Measurements from ENCODE around the gene SRRM4. TPM values are rescaled to one million over a fixed set of nuclear protein-coding genes. Genes with fewer than 3 reads are reported as not detected.

The SRRM4 gene
- polyA plus RNA-seq, 1 donor from 2014 or later: 9.9 TPM

DNA sequence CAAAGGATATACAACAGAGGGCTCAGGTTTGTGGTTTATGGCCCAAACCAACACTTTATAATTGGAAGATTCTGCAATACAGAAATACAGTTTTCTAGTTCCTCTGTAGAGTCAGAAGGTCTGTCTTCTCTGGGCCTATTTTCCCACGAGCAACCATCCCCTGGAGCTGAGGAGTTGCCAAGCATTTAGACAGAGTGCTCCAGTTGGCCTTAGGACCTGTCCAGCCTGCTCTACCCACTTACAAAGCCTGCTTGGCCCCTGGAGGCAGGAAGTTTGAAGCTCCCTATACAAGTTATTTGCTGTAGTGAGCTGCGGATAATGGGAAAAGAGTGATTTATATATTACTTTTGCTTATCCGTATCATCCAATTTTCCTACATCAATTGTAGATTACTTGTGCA lies 136.6 kb downstream of the SRRM4 start:
- H4K20me1 ChIP-seq (ENCODE audit: insufficient read depth): no peaks in the 10 kb centered on the region
- H3K9me2 ChIP-seq (ENCODE audit: insufficient read depth, low read length): no peaks in the 10 kb centered on the region
- H2AFZ ChIP-seq (ENCODE audit: low read depth, low read length): no peak overlapping the region
- H3K79me2 ChIP-seq (replicated peaks; ENCODE audit: insufficient read depth, low read length): no peaks in the 10 kb centered on the region
- no peak for TF ChIP-seq EP300 (conservative IDR thresholded peaks at IDR 0.05; ENCODE audit: poor library complexity, severe bottlenecking)
- TF ChIP-seq TAF1 (IDR thresholded peaks at IDR 0.05; ENCODE audit: low read depth): no peak
- no peak for TF ChIP-seq POLR2AphosphoS5 (IDR thresholded peaks at IDR 0.05)
- TF ChIP-seq MXI1 (conservative IDR thresholded peaks at IDR 0.05; ENCODE audit: poor library complexity, severe bottlenecking): no peak
- TF ChIP-seq, protein P1, sequence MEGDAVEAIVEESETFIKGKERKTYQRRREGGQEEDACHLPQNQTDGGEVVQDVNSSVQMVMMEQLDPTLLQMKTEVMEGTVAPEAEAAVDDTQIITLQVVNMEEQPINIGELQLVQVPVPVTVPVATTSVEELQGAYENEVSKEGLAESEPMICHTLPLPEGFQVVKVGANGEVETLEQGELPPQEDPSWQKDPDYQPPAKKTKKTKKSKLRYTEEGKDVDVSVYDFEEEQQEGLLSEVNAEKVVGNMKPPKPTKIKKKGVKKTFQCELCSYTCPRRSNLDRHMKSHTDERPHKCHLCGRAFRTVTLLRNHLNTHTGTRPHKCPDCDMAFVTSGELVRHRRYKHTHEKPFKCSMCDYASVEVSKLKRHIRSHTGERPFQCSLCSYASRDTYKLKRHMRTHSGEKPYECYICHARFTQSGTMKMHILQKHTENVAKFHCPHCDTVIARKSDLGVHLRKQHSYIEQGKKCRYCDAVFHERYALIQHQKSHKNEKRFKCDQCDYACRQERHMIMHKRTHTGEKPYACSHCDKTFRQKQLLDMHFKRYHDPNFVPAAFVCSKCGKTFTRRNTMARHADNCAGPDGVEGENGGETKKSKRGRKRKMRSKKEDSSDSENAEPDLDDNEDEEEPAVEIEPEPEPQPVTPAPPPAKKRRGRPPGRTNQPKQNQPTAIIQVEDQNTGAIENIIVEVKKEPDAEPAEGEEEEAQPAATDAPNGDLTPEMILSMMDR (IDR thresholded peaks at IDR 0.05; ENCODE audit: poor library complexity, severe bottlenecking): no peak
- TF ChIP-seq EZH2 (IDR thresholded peaks at IDR 0.05; ENCODE audit: borderline replicate concordance, insufficient read depth, low read length, poor library complexity, severe bottlenecking): no peak
- TF ChIP-seq, protein P2, sequence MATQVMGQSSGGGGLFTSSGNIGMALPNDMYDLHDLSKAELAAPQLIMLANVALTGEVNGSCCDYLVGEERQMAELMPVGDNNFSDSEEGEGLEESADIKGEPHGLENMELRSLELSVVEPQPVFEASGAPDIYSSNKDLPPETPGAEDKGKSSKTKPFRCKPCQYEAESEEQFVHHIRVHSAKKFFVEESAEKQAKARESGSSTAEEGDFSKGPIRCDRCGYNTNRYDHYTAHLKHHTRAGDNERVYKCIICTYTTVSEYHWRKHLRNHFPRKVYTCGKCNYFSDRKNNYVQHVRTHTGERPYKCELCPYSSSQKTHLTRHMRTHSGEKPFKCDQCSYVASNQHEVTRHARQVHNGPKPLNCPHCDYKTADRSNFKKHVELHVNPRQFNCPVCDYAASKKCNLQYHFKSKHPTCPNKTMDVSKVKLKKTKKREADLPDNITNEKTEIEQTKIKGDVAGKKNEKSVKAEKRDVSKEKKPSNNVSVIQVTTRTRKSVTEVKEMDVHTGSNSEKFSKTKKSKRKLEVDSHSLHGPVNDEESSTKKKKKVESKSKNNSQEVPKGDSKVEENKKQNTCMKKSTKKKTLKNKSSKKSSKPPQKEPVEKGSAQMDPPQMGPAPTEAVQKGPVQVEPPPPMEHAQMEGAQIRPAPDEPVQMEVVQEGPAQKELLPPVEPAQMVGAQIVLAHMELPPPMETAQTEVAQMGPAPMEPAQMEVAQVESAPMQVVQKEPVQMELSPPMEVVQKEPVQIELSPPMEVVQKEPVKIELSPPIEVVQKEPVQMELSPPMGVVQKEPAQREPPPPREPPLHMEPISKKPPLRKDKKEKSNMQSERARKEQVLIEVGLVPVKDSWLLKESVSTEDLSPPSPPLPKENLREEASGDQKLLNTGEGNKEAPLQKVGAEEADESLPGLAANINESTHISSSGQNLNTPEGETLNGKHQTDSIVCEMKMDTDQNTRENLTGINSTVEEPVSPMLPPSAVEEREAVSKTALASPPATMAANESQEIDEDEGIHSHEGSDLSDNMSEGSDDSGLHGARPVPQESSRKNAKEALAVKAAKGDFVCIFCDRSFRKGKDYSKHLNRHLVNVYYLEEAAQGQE (IDR thresholded peaks at IDR 0.05; ENCODE audit: borderline replicate concordance): no peak
- no peak for TF ChIP-seq SMC3 (conservative IDR thresholded peaks at IDR 0.05; ENCODE audit: poor library complexity)
- TF ChIP-seq RAD21 (conservative IDR thresholded peaks at IDR 0.05): no peak
- no peaks in the 10 kb centered on the region for H3K27me3 ChIP-seq (ENCODE audit: insufficient read depth, low read depth, low read length)
- no peaks in the 10 kb centered on the region for H3F3A ChIP-seq (ENCODE audit: insufficient read depth, low read length, poor library complexity, severe bottlenecking)
- H3K36me3 ChIP-seq (ENCODE audit: insufficient read depth, low read length): peaks cover 22% of the 10 kb centered on the region
- no peak overlapping the region for H3K4me2 ChIP-seq (ENCODE audit: low read length)
- no peak overlapping the region for H3K27ac ChIP-seq (ENCODE audit: low read length)
- no peaks in the 10 kb centered on the region for H3K9me3 ChIP-seq (ENCODE audit: low read length)
- H3K9ac ChIP-seq (ENCODE audit: low read length): no peak overlapping the region
- no peak overlapping the region for H3K4me3 ChIP-seq (ENCODE audit: low read length)

DNA sequence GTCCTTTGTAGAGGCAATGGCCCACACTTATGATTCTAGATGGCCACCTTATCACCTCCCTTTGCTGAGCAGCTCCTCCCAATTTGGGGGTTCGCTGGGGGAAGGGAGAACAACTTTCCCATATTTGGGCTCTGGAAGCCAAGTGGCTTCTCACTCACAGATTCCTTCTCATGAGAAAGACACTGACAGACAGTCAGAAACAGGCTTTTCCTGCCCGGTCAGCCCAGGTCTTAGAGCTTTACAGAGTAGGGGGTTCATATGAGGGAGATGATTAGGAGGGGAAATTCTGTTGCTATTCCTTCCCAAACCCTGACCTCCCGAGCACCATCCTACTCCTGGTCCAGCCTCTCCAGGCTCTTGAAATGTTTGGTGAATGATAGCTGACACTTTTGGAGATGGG lies 137.3 kb downstream of the SRRM4 start:
- Histone ChIP-seq H2AFZ (ENCODE audit: low read depth, low read length) (no peak overlapping the region), H3K9me3 (ENCODE audit: low read length) (no peaks in the 10 kb centered on the region), H3K79me2 (replicated peaks; ENCODE audit: insufficient read depth, low read length) (no peaks in the 10 kb centered on the region), H3K4me2 (ENCODE audit: low read length) (no peak overlapping the region), H3K27ac (ENCODE audit: low read length) (no peak overlapping the region), H3K4me3 (ENCODE audit: low read length) (no peak overlapping the region), H3K9ac (ENCODE audit: low read length) (no peak overlapping the region), H3K36me3 (ENCODE audit: insufficient read depth, low read length) (peaks cover 22% of the 10 kb centered on the region), H3K27me3 (ENCODE audit: insufficient read depth, low read depth, low read length) (no peaks in the 10 kb centered on the region), H3K9me2 (ENCODE audit: insufficient read depth, low read length) (no peaks in the 10 kb centered on the region), H4K20me1 (ENCODE audit: insufficient read depth) (no peaks in the 10 kb centered on the region), H3F3A (ENCODE audit: insufficient read depth, low read length, poor library complexity, severe bottlenecking) (no peaks in the 10 kb centered on the region)
- TF ChIP-seq RAD21 (conservative IDR thresholded peaks at IDR 0.05): no peak
- no peak for TF ChIP-seq SMC3 (conservative IDR thresholded peaks at IDR 0.05; ENCODE audit: poor library complexity)
- TF ChIP-seq, protein P1 (IDR thresholded peaks at IDR 0.05; ENCODE audit: poor library complexity, severe bottlenecking): no peak
